ENCODE data around the gene NCAPD3. TPM values are rescaled to one million over a fixed set of nuclear protein-coding genes. Genes with fewer than 3 reads are reported as not detected.
"Not testable (repeated sequence)": the region's sequence is repeated elsewhere in the genome, so short reads cannot be mapped to it uniquely, and the experiment has no call there.

The NCAPD3 gene, protein sequence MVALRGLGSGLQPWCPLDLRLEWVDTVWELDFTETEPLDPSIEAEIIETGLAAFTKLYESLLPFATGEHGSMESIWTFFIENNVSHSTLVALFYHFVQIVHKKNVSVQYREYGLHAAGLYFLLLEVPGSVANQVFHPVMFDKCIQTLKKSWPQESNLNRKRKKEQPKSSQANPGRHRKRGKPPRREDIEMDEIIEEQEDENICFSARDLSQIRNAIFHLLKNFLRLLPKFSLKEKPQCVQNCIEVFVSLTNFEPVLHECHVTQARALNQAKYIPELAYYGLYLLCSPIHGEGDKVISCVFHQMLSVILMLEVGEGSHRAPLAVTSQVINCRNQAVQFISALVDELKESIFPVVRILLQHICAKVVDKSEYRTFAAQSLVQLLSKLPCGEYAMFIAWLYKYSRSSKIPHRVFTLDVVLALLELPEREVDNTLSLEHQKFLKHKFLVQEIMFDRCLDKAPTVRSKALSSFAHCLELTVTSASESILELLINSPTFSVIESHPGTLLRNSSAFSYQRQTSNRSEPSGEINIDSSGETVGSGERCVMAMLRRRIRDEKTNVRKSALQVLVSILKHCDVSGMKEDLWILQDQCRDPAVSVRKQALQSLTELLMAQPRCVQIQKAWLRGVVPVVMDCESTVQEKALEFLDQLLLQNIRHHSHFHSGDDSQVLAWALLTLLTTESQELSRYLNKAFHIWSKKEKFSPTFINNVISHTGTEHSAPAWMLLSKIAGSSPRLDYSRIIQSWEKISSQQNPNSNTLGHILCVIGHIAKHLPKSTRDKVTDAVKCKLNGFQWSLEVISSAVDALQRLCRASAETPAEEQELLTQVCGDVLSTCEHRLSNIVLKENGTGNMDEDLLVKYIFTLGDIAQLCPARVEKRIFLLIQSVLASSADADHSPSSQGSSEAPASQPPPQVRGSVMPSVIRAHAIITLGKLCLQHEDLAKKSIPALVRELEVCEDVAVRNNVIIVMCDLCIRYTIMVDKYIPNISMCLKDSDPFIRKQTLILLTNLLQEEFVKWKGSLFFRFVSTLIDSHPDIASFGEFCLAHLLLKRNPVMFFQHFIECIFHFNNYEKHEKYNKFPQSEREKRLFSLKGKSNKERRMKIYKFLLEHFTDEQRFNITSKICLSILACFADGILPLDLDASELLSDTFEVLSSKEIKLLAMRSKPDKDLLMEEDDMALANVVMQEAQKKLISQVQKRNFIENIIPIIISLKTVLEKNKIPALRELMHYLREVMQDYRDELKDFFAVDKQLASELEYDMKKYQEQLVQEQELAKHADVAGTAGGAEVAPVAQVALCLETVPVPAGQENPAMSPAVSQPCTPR (N-terminal part only)
- total RNA-seq (2014; rRNA removed), result 30.6 and 38.9 TPM in 2 replicates
- 14.9 TPM for polyA plus RNA-seq (2012)

DNA sequence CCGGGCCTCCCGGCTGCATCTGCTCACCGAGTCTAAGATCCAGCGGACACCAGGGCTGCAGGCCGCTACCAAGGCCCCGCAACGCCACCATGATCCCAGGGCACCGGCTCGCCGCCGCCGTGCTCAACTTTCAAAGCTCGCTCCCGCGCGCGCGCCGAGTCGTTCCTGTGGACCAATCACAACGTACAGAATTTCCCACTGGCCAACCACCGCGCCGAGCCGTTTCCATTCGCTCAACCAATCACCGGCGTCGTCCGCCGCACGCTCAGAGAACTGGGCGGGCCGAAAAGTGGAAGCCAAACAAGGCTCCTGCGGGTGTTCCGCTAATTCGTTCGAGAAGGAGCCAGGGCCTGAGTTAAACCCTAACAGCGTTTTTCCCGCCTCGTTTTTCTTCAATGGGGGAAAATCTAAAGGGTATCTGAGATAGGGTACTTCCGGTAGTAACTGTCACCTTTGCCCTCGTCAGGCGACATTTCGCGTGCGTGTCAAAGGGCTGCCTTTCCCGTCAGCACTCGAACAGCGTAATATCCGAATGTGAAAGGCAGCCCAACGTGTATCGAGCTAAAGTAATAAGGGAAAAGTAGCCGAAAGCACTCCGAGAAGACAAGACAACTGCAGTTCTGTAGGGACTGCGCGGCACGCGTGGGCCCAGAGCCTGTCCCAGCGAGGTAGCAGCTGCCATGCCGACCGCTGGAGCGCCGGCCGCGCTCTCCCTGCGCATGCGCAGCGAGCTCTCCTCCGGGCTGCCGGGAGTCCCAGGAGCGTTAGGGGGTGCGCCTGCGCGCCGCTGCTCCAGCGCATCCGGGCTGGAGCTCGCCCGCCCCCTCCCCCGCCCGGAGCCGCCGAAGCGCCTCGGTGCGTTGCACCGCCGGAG lies at the start of gene NCAPD3, which contains the start of gene VPS26B:
NCAPD3 (minus strand) TSS at position 132 of the 874 bp plus-strand sequence; CDS start at position 91, 41 bp downstream.
VPS26B (plus strand) TSS at position 836 of the 874 bp plus-strand sequence. CDS start 452 bp downstream, outside the sequence.
- peak; percentile 93 for DNase-seq (ENCODE audit: low read depth)

DNA sequence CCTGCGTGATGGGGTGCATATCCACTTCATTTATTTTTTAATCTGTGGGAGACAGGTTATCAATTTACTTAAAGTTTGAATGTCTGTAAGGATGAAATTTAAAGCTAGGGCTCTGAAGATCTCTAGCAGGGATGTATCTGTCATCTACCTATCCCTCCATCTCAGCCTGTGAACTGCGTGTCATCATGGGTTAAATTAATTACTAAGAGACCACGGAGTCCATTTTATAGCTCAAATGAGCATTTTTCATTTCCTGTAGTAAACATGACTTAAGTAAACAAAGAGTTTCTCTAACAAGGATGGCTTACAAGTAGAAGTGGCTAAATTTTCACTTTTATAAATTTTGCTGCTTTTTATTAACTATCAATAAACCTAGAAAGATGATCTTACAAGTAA lies 49.5 kb upstream of the NCAPD3 start:
- DNase-seq (ENCODE audit: low read depth), result no peak

DNA sequence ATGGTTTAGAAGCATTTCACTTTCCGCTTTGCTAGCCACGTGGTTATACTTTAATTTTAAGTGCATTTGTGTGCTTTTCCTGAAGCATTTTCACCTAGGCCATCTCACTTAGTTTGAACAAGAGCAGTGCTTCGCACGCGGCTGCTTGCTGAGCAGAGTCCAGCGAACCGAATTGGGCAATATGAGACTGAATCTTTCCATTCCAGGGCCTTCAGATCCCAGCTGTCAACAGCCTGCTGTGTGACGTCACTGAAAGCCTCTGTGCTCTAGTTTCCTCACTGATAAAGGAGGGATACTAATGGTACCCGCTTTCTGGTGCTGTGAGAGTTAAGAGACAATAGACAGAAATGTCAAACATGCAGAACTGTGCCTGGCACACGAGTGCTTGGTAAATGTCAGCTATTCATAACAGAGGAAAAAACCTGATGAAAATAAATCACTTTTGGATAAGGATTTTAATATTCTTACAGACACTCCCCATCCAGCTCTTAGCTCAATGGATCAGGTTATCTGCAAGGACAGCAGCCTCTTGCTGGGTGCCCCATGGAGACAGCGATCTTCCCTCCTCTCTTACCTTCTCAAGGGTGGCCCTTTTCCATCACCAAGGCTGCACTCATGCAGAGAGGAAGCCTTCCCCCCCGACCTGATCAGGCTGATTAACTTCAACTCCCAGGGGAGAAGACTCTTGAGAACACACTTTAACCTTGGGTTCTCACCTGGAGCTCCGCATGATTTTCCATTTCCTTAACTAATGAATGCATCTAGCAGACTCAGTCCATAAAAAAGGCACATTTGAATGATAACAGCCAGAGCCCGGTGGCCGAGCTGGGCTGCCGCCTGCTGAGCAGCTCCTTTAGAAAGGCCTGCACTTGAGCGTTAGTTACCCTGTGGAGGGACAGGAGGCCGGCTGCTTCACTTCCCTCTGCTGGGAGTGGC lies 48.9 kb upstream of the NCAPD3 start:
- DNase-seq (ENCODE audit: low read depth), result peak; percentile 29

DNA sequence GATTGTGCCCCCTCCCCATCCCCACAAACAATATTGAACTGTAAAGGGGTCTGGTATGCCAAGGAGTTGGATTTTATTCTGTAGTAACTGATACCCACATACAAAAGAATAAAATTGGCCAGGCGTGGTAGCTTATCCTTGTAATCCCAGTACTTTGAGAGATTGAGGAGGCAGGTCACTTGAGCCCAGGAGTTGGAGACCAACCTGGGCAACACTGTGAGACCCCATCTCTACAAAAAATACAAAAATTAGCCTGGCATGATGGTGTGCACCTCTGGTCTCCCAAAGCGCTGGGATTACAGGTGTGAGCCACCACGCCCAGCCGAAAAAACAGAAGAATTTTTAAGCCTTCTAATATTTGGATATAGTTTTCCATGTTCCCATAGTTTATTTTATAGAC lies 48.2 kb upstream of the NCAPD3 start:
- no peak for DNase-seq (ENCODE audit: low read depth)

DNA sequence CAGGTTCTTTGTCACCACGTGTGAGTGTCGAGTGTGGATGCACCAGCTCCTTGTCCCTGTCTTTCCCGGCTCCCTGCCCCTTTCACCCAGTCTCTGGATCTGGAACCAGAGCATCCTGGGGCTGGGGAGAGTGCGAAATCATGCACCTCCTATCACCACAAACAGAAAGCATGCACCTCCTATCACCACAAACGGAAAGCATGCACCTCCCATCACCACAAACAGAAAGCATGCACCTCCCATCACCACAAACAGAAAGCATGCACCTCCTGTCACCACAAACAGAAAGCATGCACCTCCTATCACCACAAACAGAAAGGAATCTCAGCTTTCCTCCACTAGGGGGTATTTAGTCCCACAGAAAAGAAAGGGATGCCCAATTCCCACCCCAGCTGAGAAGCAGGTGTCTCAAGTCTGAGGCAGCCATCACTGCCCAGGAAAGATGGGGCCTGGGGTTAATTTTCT lies 46.5 kb upstream of the NCAPD3 start:
- DNase-seq (ENCODE audit: low read depth), result peak; percentile 33

DNA sequence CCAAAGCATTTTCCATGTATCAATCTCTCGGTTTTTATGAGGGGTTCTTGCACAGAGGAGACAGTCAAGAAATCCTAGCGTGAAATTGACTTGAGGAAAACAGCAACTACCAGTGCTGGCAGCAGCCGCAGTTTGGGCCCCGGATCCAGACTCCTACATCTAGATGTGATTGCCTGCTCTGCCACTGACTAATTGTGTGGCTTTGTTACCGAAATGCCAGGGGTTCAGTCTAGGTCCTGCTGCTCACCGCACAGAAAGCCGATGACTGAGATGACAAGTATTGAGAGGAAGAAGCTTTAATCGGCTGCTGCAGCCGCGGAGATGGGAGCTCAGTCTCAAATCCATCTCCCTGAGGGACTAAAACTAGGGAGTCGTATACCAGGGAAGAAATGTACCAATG lies 44.2 kb upstream of the NCAPD3 start:
- no peak for DNase-seq (ENCODE audit: low read depth)

DNA sequence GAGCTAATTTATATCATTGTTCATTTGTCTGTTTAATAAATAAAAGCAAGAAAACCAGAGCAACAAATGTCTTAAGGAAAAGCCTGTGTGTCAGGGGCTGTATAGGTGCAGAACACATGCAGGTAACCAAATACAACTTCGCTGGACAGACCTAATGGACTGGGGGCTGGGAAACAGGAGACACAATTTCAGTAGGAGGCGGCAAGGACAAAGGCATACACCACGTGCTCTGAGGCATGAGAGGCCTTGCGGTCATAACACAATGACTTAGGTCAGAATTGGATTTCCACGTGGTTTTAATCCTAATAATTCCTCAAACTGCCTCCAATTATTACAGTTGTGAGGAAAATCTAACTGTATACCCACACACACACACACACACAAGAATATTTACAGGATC lies 43.7 kb upstream of the NCAPD3 start:
- no peak for DNase-seq (ENCODE audit: low read depth)

DNA sequence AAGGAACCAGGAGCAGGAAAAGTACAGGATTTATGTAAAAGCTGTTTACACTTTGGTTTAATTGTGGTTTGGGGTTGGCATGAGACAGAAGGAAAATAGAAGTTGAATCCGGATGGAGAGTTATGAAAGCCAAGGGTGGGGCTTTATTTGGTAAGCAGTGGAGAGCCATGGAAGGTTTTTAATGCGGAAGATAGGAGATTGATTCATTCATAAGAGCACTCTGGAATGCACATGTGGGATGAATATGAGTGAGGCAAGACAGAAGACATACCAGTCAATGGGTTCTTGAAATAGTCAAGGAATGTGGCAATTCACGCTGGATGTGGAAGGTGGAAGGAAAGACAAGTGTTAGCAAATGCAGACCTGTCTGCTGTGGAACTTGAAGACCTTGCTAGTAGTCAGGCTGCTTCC lies 43.1 kb upstream of the NCAPD3 start:
- DNase-seq (ENCODE audit: low read depth), result peak; percentile 85

DNA sequence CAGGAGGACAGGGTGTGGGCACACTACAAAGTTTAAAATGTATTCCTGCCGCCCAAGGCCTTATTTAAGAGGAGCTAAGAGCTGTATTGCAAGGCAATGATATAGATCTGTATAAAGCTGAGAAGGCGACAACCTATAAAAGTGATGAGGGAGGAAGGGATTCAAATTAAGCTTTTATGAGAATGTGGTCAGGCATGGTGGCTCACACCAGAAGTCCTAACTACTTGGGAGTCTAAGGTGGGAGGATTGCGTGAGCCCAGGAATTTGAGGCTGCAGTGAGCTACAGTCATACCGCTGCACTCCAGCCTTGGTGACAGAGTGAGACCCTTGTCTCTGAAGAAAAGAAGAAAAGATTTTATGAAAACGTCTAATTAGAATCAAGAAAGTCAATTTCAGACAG lies 42.7 kb upstream of the NCAPD3 start:
- no peak for DNase-seq (ENCODE audit: low read depth)

DNA sequence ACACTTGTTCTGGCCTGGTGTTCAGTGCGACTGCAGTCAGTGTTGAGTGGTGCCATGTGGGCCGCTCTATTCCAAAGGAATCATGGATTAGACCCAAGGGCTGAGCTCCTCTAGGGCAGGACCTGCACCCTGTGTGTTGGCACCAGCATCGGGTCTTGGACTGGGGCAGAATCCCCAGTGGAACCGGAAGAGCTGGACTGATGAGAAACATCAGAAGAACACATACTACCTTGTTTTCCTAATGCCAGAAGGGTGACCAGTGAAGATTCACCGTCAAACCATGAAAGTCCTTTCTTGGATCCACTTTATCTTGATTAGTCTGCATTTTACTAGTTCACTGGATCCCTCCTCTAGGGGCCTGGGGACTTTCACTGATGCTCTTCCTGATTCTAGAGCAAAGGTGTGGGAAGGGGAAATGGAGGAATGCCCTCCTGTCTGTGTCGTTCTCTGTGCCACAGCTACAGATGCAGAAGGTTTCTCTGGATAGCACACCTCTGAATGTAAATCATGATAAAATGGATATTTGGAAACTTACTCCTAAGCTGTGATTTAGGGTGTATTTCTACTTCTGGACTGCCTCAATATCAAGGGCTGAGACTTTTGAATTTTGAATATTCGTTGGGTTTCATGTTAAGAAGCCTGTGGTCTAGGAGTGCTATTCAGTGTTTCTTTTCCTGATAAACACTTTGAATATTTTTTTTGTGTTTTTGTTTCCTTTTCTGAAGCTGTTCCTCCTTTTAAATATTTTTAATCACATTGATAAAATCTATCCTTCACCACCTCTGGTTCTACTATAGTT lies 41.4 kb upstream of the NCAPD3 start:
- DNase-seq (ENCODE audit: low read depth), result no peak

DNA sequence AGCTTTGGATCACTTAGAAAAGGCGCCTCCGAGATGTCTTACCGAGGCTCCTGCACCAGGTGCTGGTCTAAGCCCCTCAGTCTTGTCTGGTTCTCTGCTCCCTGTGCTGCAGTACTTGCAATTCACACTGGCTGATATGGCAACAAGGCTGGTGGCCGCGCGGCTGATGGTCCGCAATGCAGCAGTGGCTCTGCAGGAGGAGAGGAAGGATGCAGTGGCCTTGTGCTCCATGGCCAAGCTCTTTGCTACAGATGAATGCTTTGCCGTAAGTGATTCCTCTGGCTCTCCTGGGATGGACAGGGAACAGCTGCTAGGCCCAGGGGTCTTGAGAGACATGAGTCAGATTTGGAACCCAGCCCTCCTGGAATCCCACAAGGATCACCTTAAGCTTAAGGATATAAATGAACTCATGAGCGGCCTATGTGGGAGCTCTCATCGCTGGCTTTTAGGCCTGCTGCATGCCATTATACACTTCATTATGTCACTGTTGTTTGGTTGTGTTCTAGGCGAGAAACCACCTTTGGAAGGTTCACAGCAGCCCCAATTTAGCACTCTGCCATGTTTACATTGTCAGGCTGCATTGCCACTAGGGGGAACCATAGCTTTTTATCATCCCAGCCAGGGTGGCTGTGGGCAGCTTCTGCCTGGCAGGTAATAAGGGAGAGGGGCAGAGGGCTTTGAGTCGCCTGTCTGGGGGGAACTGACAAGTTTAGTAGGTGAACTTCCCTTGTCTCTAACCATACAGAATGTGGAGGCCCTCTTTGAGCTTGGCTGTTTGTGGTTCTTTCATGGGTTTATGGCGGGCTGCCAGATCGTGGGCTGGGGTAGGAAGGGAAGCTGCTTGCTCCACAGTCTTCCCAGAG lies 38.1 kb upstream of the NCAPD3 start:
- peak; percentile 91 for DNase-seq (ENCODE audit: low read depth)

DNA sequence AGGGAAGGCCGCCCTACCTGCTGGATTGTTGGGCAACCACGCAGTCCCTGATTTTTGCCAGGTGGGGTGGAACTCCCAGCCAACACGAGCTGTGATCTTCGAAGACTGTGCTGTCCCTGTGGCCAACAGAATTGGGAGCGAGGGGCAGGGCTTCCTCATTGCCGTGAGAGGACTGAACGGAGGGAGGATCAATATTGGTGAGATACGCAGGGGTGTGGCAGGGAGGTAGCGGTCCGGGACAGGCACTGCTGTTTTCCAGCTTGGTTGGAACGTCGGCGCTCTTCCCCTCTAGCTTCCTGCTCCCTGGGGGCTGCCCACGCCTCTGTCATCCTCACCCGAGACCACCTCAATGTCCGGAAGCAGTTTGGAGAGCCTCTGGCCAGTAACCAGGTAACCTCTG lies 37.2 kb upstream of the NCAPD3 start:
- DNase-seq (ENCODE audit: low read depth), result no peak

DNA sequence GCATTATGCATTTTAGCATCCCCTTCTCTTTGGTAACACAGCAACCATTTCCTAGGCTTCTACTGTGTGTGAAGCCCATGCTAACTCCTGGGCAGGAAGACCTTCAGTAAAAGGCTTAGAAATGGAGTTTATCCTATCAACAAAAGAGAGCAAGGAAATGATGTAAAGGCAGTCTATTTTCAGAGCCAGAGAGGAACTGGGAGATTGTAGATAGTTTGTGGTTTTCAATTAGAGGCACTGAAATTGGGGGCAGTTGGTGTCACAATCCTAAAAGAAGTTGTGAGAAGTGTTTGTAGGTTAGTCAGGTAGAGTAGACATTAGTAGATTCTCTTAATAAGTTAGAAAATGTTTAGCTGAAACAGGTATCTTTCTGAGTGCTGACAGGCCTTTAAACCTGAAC lies 36.7 kb upstream of the NCAPD3 start:
- DNase-seq (ENCODE audit: low read depth), result no peak

DNA sequence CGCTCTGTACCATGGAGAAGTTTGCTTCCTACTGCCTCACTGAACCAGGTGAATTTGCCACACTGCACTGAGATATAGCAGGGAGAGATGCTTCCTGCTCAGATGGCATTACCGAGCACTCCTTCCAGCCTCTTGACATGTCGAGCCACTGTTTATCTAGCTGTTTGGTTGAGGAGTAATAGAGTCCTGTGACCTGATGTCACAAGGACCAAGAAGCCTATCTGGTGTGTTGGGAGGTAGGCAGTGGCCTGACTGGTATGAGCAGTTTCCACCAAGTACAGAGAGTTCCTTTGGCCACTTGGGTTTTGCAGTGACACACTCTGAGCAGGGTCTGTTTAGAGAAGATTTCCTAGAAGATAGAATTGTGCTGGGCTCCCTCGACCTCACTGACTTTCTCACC lies 34.8 kb upstream of the NCAPD3 start:
- DNase-seq (ENCODE audit: low read depth), result no peak

DNA sequence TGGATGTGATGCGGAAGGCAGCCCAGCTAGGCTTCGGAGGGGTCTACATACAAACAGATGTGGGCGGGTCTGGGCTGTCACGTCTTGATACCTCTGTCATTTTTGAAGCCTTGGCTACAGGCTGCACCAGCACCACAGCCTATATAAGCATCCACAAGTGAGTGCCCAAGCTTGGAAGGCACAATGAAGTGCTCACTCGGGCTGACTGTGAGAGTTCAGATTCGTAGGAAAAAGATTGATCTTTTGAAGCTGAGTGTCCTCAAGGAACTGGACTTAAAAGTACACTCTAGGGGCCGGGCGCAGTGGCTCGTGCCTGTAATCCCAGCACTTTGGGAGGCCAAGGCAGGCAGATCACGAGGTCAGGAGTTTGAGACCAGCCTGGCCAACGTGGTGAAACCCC lies 33.3 kb upstream of the NCAPD3 start:
- no peak for DNase-seq (ENCODE audit: low read depth)

DNA sequence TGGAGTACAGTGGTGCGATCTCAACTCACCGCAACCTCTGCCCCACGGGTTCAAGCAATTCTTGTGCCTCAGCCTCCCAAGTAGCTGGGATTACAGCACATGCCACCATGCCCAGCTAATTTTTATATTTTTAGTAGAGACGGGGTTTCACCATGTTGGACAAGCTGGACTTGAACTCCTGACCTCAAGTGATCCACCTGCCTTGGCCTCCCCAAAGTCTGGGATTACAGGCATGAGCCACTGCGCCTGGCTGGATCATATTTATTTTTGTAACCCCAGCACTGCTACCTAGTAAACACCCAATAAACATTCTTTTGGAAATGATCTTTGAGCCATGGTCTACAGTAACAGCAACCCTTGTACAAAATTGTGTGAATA lies 31.4 kb upstream of the NCAPD3 start:
- not testable (repeated sequence) for DNase-seq (ENCODE audit: low read depth)

DNA sequence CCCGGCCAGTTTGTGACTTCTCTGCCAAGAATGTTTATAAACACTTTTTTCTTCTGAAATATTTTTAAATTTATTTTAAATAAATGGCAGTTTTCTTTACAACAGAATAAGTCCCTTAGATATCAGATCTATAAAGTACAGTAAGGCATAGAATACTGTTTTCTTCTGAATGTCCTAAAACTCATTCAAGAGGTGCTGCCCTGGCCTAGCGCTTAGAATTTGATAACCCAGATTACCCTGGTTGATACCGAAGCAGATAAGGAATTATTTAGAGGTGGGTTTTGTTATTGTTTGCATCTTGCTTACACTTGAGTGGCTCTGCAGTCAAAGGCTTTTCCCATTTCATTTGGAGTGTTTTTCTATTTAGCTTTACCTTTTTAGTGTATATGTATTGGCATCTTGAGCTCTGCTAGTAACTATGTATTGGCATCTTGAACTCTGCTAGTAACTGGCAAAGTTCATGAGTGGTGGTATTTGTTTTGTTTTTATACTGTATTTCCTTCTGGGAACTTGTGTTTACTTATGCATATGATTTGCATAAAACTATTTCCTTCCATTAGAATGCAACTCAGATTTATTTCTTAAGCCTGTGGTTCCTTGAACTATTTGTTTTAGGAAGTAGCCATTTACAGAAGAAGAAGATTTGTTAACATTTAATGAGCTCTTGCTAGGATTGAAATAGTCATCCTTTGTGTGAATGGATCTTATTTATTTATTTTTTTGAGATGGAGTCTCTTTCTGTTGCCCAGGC lies 30.8 kb upstream of the NCAPD3 start:
- no peak for DNase-seq (ENCODE audit: low read depth)
